ENCODE data around the gene PLEKHM2.
"Not testable (repeated sequence)": the region's sequence is repeated elsewhere in the genome, so short reads cannot be mapped to it uniquely, and the experiment has no call there.

Gene PLEKHM2, protein sequence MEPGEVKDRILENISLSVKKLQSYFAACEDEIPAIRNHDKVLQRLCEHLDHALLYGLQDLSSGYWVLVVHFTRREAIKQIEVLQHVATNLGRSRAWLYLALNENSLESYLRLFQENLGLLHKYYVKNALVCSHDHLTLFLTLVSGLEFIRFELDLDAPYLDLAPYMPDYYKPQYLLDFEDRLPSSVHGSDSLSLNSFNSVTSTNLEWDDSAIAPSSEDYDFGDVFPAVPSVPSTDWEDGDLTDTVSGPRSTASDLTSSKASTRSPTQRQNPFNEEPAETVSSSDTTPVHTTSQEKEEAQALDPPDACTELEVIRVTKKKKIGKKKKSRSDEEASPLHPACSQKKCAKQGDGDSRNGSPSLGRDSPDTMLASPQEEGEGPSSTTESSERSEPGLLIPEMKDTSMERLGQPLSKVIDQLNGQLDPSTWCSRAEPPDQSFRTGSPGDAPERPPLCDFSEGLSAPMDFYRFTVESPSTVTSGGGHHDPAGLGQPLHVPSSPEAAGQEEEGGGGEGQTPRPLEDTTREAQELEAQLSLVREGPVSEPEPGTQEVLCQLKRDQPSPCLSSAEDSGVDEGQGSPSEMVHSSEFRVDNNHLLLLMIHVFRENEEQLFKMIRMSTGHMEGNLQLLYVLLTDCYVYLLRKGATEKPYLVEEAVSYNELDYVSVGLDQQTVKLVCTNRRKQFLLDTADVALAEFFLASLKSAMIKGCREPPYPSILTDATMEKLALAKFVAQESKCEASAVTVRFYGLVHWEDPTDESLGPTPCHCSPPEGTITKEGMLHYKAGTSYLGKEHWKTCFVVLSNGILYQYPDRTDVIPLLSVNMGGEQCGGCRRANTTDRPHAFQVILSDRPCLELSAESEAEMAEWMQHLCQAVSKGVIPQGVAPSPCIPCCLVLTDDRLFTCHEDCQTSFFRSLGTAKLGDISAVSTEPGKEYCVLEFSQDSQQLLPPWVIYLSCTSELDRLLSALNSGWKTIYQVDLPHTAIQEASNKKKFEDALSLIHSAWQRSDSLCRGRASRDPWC

GRCh38 chr1:15684042-15684461 lies at the start of gene PLEKHM2:
TSS of gene PLEKHM2 (plus strand) at chr1:15684320. CDS start at chr1:15684559, 239 bp downstream.
- peak; percentile 42 for DNase-seq

DNA sequence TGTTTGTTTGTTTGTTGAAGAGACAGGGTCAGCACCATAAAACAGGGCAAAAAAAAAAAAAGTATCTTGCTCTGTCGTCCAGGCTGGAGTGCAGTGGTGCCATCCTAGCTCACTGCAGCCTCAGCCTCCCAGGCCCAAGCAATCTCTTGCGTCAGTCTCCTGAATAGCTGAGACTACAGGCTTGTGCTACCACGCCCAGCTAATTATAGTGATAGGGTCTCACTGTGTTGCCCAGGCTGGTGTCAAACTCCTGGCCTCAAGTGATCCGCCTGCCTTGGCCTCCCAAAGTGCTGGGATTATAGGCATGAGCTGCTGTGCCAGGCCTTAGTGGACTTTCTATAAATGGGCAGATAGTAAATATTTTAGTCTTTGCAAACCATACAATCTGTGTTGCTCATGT lies 47.7 kb upstream of the PLEKHM2 start:
- no peak for DNase-seq

- DNase-seq, result no peak
Observed at GRCh38 chr1:15637826-15638225, 46.3 kb upstream of the PLEKHM2 start.

DNA sequence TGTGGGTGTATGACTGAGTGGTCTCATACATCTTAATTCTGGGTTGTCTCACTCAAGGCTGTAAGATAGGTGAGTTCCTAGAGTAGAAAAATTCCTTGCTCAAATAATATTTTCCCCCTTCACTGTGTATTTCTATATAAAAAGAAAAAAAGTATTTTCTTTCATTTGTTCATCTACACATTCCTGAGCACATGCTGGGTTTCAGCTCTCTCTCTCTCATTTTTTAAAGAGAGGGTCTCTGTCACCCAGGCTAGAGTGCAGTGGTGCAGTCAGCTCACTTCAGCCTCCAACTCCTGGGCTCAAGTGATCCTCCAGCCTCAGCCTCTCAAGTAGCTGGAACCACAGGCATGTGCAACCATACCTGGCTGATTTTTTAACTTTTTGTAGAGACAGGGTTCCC lies 44.9 kb upstream of the PLEKHM2 start:
- no peak for DNase-seq

DNA sequence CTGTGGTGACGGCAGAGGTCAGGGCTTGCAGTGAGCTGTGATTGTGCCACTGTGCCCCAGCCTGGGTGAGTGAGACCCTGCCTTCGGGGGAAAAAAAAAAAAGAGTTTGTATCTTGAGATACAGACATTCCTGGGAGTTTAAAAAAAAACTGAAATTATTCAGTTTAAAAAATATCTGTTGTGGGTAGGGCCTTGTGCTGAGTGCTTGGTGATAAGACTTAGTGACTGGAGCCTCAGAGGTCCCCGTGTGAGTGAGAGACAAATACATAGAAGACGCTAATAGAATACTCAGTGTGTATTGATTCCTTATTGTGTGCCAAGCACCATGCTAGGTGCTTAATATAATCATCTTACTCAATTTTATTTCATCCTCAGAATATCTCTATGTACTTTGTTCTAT lies 44.2 kb upstream of the PLEKHM2 start:
- no peak for DNase-seq

DNA sequence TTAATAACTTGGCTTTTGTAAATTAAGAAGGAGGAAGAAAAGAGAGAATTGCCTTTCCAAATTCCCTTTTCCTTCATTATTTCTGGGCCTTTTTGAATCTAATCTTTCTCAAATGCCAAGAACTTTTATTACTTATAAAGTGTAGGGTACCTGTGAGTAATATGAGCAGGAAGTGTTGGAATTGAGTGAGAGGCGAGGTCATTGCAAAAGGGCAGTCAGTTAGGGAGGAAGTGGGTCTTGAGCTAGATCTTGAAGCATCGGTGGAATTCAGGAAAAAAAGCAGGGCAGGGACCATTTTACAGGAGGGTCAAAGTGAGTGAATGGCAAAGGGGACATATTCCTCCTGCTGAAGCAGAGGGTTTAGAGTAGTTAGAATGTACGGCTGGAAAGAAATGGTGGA lies 43.5 kb upstream of the PLEKHM2 start:
- no peak for DNase-seq

- DNase-seq, result no peak
Observed at GRCh38 chr1:15649937-15650336, 34.2 kb upstream of the PLEKHM2 start.

- DNase-seq, result no peak
Observed at GRCh38 chr1:15650433-15650832, 33.7 kb upstream of the PLEKHM2 start.

DNA sequence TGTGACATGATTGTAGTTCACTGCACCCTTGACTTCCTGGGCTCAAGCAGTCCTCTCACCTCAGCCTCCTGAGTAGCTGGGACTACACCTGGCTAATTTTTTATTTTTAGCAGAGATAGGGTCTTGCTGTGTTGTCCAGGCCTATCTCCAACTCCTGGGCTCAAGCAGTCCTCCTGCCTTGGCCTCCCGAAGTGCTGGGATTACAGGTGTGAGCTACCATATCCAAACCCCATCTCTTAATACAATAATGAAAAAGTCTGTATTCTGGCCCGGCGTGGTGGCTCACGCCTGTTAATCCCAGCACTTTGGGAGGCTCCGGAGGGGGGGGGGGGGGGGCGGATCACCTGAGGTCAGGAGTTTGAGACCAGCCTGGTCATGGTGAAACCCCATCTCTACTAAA lies 32.0 kb upstream of the PLEKHM2 start:
- DNase-seq, result not testable (repeated sequence)

DNA sequence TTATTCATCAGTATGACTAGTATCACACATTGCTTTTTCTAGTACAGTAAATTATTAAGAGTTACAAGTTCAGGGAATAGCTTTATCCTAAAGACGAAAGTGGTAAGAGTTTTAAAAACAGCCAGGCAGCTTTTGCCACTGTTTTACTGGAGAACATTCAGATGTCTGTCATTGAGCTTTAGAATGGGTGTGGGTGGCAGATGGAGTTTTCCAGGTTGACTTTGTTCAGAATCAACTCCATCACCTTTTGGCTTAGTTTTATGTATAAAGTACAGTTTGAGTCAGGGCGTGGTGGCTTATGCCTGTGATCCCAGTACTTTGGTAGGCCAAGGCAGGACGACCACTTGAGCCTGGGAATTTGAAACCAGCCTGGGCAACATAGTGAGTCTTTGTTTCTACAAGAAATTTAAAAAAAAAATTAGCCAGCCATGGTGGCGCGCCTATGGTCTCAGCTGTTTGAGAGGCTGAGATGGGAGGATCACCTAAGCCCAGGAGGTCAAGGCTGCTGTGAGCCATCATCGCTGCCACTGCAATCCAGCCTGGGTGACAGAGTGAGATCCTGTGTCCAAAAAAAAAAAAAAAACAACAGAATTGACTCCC lies 29.9 kb upstream of the PLEKHM2 start:
- DNase-seq, result no peak

DNA sequence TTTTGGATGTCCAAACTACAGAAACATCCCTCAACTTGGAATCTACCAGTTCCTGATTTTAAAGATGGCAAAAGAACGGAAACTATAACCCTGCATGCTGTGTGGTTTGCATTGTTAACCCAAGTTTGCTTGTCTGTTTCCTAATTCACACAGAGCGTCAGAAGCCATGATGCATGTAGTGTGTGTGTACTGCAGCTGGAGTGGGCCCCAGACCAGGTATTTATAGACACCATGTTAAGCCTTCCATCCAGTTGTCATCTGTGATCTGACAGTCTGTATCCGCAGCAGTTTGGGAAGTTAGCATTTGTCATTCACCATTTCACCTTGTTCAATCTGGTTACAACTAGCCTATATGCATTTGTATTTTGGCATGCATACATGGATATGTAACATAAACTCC lies 27.7 kb upstream of the PLEKHM2 start:
- no peak for DNase-seq

DNA sequence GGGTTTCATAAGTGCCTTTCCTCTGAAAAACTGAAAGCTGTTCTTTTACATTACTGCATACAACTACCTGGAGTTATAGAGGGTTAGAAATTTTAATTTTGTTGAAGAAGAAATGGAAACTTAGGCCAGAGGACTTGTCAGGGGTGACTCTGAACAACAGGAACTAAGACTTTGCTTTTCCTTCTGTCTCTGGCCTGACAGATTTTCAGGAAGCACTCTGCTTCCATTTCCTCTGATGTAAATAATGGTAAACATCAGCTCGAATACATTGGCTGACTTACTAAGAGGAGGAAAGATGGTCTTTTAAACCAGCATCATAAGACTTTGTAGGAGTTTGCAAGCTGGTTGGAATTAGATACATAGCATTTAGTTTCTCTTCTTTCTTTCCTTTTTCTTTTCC lies 27.1 kb upstream of the PLEKHM2 start:
- DNase-seq, result no peak

- no peak for DNase-seq
Observed at GRCh38 chr1:15660151-15660550, 24.0 kb upstream of the PLEKHM2 start.

GRCh38 chr1:15662477-15662876 lies 21.6 kb upstream of the PLEKHM2 start:
- DNase-seq, result no peak

- DNase-seq, result no peak
Observed at GRCh38 chr1:15663925-15664324, 20.2 kb upstream of the PLEKHM2 start.

- no peak for DNase-seq
Observed at GRCh38 chr1:15667362-15667761, 16.8 kb upstream of the PLEKHM2 start.

- no peak for DNase-seq
Observed at GRCh38 chr1:15668089-15668754, 15.9 kb upstream of the PLEKHM2 start.

DNA sequence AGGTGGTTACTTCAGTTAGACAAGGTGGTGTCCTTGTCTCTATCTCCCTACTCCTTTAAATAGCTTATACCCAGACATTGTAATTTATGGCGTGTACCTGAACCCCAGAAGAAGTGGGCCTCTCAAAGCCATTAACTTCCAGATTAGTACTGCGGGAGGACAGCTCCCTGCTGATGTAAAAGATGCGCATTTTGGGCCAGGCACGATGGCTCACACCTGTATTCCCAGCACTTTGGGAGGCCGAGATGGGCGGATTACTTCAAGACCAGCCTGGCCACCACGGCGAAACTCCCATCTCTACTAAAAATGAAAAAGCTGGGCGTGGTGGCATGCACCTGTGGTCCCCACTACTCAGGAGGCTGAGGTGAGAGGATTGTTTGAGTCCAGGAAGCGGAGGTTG lies 15.0 kb upstream of the PLEKHM2 start:
- no peak for DNase-seq

DNA sequence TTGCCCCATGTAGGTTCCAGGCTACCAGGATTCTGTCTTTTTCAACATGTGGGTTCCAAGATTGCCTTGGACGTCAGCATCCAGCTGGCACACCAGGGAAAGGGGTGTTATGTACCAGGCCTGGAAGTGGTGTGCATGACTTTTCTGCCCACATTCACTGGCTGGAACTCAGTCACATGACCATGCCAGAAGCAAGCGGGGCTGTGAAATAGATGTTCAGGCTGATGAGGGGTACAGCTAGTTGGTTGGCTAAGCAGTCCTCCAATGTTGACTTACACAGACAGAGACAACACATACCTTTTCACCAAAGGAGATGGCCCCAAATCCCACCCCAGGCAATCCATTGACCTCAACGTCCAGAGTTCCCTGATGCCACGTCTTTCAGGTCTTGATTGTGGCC lies 14.3 kb upstream of the PLEKHM2 start:
- DNase-seq, result no peak

GRCh38 chr1:15671430-15671829 lies 12.7 kb upstream of the PLEKHM2 start:
- DNase-seq, result no peak

GRCh38 chr1:15674386-15675159 lies 9.5 kb upstream of the PLEKHM2 start:
- DNase-seq, result no peak

- DNase-seq, result no peak
Observed at GRCh38 chr1:15676010-15676409, 8.1 kb upstream of the PLEKHM2 start.
